ENCODE data around the gene WBP1. TPM values are rescaled to one million over a fixed set of nuclear protein-coding genes. Genes with fewer than 3 reads are reported as not detected.

WBP1 gene
- total RNA-seq, 4 donors from 2014 or later: 40.0 to 56.4 (median 47.2) TPM

GRCh38 chr2:74424139-74424992, 33.9 kb upstream of the WBP1 start:
- WGBS: 83% methylated on average over 5 of the region's 5 CpGs
- intact Hi-C loops (cut with DNase I): no loop called here
- Histone ChIP-seq H3K9me3 (no peaks in the 10 kb centered on the region), H3K4me1 (peaks cover 13 to 16% (median 15%) of the 10 kb centered on the region in 4 donors), H3K36me3 (peaks cover 10 to 45% (median 43%) of the 10 kb centered on the region in 4 donors), H3K27me3 (no peaks in the 10 kb centered on the region), H3K27ac (replicated peaks in 1 of 4) (no peak overlapping the region), H3K4me3 (no peak overlapping the region)
- DNase-seq (ENCODE audit: extremely low spot score): no peak
- TF ChIP-seq, protein P1, sequence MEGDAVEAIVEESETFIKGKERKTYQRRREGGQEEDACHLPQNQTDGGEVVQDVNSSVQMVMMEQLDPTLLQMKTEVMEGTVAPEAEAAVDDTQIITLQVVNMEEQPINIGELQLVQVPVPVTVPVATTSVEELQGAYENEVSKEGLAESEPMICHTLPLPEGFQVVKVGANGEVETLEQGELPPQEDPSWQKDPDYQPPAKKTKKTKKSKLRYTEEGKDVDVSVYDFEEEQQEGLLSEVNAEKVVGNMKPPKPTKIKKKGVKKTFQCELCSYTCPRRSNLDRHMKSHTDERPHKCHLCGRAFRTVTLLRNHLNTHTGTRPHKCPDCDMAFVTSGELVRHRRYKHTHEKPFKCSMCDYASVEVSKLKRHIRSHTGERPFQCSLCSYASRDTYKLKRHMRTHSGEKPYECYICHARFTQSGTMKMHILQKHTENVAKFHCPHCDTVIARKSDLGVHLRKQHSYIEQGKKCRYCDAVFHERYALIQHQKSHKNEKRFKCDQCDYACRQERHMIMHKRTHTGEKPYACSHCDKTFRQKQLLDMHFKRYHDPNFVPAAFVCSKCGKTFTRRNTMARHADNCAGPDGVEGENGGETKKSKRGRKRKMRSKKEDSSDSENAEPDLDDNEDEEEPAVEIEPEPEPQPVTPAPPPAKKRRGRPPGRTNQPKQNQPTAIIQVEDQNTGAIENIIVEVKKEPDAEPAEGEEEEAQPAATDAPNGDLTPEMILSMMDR (IDR thresholded peaks at IDR 0.05): no peak
- TF ChIP-seq EP300 (IDR thresholded peaks at IDR 0.05) (no peak), POLR2AphosphoS5 (IDR thresholded peaks at IDR 0.05) (no peak), POLR2A (IDR thresholded peaks at IDR 0.05; ENCODE audit: low read depth) (no peak)

GRCh38 chr2:74424995-74425406, 33.2 kb upstream of the WBP1 start:
- no peak for DNase-seq (ENCODE audit: extremely low spot score)
- TF ChIP-seq POLR2AphosphoS5 (IDR thresholded peaks at IDR 0.05) (no peak), EP300 (IDR thresholded peaks at IDR 0.05) (no peak), POLR2A (IDR thresholded peaks at IDR 0.05; ENCODE audit: low read depth) (no peak)
- TF ChIP-seq, protein P1 (IDR thresholded peaks at IDR 0.05): no peak
- Histone ChIP-seq H3K4me1 (peaks cover 13 to 16% (median 15%) of the 10 kb centered on the region in 4 donors), H3K27ac (replicated peaks in 1 of 4) (no peak overlapping the region), H3K4me3 (no peak overlapping the region), H3K9me3 (no peaks in the 10 kb centered on the region), H3K27me3 (no peaks in the 10 kb centered on the region), H3K36me3 (peaks cover 16 to 51% (median 49%) of the 10 kb centered on the region in 4 donors)
- WGBS: 46% methylated on average over 3 of the region's 5 CpGs
- intact Hi-C loops (cut with DNase I): no loop called here

DNA sequence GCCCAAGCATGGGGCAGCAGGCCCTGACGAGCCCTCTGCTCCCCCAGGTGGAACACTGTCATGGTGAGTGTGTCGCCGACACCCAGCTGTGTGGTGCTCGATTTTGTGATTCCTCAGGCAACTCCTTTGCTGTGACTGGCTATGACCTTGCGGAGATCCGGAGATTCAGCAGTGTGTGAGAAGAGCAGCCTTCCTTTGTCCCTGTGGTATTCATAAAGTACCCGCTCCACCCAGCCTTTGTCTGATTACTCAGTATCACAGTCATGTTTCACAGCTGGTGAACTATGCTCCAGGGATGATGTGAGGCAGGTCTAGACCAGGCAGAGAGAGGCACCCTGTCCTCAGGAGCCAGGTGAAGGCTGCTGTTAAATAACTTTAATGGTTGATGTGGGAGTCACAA, 32.7 kb upstream of the WBP1 start:
- no peak for DNase-seq (ENCODE audit: extremely low spot score)
- H3K9me3 ChIP-seq: no peaks in the 10 kb centered on the region
- no peaks in the 10 kb centered on the region for H3K27me3 ChIP-seq
- WGBS: no CpG with 5 or more reads among the region's 7 CpGs
- intact Hi-C loops (cut with DNase I): no loop called here
- peaks cover 13 to 16% (median 15%) of the 10 kb centered on the region in 4 donors for H3K4me1 ChIP-seq
- TF ChIP-seq EP300 (IDR thresholded peaks at IDR 0.05) (no peak), POLR2A (IDR thresholded peaks at IDR 0.05; ENCODE audit: low read depth) (no peak), POLR2AphosphoS5 (IDR thresholded peaks at IDR 0.05) (no peak)
- TF ChIP-seq, protein P1 (IDR thresholded peaks at IDR 0.05): no peak
- H3K27ac ChIP-seq (replicated peaks in 1 of 4): no peak overlapping the region
- no peak overlapping the region for H3K4me3 ChIP-seq
- peaks cover 16 to 56% (median 54%) of the 10 kb centered on the region in 4 donors for H3K36me3 ChIP-seq

- Histone ChIP-seq H3K27me3 (no peaks in the 10 kb centered on the region), H3K36me3 (peaks cover 18 to 64% (median 61%) of the 10 kb centered on the region in 4 donors), H3K9me3 (no peaks in the 10 kb centered on the region), H3K4me3 (no peak overlapping the region), H3K27ac (replicated peaks in 1 of 4) (no peak overlapping the region), H3K4me1 (peaks cover 7 to 10% (median 9%) of the 10 kb centered on the region in 4 donors)
- DNase-seq (ENCODE audit: extremely low spot score): no peak
- intact Hi-C loops (cut with DNase I): no loop called here
- 82% methylated on average over 14 of the region's 14 CpGs for WGBS
- TF ChIP-seq, protein P1 (IDR thresholded peaks at IDR 0.05): no peak
- TF ChIP-seq EP300 (IDR thresholded peaks at IDR 0.05) (no peak), POLR2A (IDR thresholded peaks at IDR 0.05; ENCODE audit: low read depth) (no peak), POLR2AphosphoS5 (IDR thresholded peaks at IDR 0.05) (no peak)
These were observed 32.0 kb upstream of the WBP1 start for GRCh38 chr2:74426181-74426758.

Measured in esophagus muscularis mucosa (tissue), 4 donors.